ENCODE data around the gene ADISSP. TPM values are rescaled to one million over a fixed set of nuclear protein-coding genes. Genes with fewer than 3 reads are reported as not detected.

The ADISSP gene
- total RNA-seq, 2 experiments from 2014 or later, result 47.9 to 50.4 TPM

DNA sequence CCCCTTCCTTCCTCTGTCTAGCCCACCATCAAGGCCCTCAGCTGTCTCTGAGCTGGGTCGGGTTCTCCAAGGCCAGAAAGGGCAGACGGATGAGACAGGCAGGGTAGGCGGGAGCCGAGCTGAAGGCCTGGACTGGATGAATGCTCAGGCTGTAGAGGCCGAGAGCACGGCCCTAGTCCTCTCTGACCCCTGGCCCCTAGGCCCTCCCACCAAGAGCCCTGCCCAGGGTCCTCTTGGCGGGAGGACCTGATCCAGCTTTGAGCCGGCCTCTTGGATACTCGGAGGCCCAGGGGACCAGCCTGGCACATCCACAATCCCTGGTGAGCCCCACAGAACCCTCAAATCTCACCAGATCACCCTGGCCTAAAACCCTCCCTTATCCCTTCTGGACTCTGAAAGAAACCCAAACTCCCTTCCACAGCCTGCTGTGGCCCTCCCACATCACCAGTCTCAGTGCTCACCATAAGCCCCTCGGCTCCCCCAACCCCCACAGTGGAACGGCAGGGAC is 8.2 kb downstream of the ADISSP start:
- no peaks in the 10 kb centered on the region for H3K27me3 Mint-ChIP-seq (ENCODE audit: low read depth)
- H3K36me3 Mint-ChIP-seq (ENCODE audit: low read depth), result peaks cover 15% of the 10 kb centered on the region
- H3K4me3 Mint-ChIP-seq, result no peak overlapping the region
- DNase-seq, result no peak
- H3K4me1 Mint-ChIP-seq (ENCODE audit: low read depth), result no peaks in the 10 kb centered on the region
- H3K27ac Mint-ChIP-seq, result no peak overlapping the region
- intact Hi-C loops (cut with micrococcal nuclease), result no loop called here
- CTCF ChIA-PET, result interaction anchor here (1.1 to 3.0 kb wide), 4 partner anchors 9 to 95 kb away, joined by 3 to 11 read pairs (median 4); partner anchors contain the start of gene ADISSP
- H3K9me3 Mint-ChIP-seq, result no peaks in the 10 kb centered on the region

DNA sequence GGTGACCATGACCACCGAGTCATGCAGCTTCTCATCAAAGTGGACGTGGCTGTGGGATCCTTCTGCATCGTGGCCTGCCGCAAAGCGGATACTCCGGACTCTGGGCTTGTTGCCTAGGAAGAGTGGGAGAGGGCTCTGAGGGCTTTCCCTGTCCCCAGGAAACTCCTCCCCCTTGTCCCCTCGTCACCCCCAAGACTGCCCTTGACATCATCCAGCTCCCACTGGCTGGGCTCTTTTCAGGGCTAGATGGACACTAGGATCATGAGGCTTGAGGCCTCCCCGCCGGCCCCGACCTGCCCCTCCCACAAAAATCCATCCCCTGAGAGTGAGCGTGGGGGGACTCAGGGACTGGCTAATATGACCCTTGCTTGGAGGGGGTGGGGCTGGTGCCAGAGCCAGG is 9.0 kb downstream of the ADISSP start:
- intact Hi-C loops (cut with micrococcal nuclease), result no loop called here
- no peak for DNase-seq
- H3K27me3 Mint-ChIP-seq (ENCODE audit: low read depth), result no peaks in the 10 kb centered on the region
- no peak overlapping the region for H3K27ac Mint-ChIP-seq
- no peaks in the 10 kb centered on the region for H3K9me3 Mint-ChIP-seq
- H3K4me1 Mint-ChIP-seq (ENCODE audit: low read depth), result no peaks in the 10 kb centered on the region
- CTCF ChIA-PET, result interaction anchor here (1.2 to 3.0 kb wide), 7 partner anchors 10 to 334 kb away, joined by 3 to 11 read pairs (median 5); partner anchors contain the start of gene ADISSP
- no peak overlapping the region for H3K4me3 Mint-ChIP-seq
- peaks cover 15% of the 10 kb centered on the region for H3K36me3 Mint-ChIP-seq (ENCODE audit: low read depth)

DNA sequence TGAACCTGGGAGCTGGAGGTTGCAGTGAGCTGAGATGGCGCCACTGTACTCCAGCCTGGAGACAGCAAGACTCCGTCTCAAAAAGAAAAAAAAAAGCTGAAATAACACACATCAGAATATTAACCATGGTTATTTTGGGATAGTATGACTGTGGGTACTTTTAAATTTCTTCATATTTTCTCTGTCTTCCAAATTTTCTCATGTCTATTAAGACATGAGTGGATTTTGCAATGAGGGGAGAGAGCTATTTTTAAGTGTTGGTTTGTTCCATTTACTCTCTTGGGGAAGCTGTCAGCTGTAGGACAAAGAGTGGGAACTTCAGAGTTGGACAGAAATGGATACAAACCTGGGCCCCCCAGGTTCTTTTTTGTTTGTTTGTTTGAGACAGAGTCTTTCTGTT is 10.3 kb downstream of the ADISSP start:
- H3K9me3 Mint-ChIP-seq, result no peaks in the 10 kb centered on the region
- peaks cover 4% of the 10 kb centered on the region for H3K4me1 Mint-ChIP-seq (ENCODE audit: low read depth)
- H3K27ac Mint-ChIP-seq, result no peak overlapping the region
- no peak for DNase-seq
- intact Hi-C loops (cut with micrococcal nuclease), result no loop called here
- CTCF ChIA-PET, result interaction anchor here (0.6 to 3.0 kb wide), 10 partner anchors 10 to 335 kb away, joined by 3 to 11 read pairs (median 5); partner anchors contain the start of gene ADISSP
- H3K4me3 Mint-ChIP-seq, result no peak overlapping the region
- H3K36me3 Mint-ChIP-seq (ENCODE audit: low read depth), result peaks cover 15% of the 10 kb centered on the region
- H3K27me3 Mint-ChIP-seq (ENCODE audit: low read depth), result no peaks in the 10 kb centered on the region

DNA sequence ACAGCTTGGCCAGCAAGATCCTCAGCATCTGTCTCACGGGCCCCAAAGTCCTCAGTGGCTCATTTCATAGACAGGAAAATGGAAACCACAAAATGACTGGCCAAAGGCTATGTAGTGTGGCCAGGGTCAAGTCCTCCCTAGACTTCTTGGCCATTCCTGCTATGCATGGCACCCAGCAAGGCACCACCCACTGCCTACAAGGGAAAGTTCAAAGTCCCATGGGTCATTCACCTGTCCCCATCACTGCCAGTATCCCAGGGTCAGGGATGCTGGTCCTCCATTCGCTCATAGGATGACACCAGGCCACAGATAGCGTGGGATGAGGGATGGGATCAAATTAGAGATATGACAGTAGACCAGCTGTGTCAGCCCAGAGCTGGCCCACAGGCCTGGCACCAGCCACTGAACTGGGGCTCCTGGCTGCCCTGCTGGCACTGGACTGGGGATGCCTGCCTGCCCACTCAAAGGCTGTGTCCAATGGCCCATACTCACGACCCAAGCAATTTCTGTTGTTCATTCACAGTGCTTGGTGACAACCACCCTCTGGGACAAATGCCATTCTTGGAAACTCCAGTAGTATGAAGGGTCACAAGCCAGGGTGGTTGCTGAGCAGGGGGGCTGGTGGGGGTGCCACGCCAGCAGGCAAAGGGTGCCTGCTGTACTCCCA is 11.6 kb downstream of the ADISSP start:
- no peak overlapping the region for H3K27ac Mint-ChIP-seq
- no peak for DNase-seq
- H3K9me3 Mint-ChIP-seq, result no peaks in the 10 kb centered on the region
- no peak overlapping the region for H3K4me3 Mint-ChIP-seq
- H3K4me1 Mint-ChIP-seq (ENCODE audit: low read depth), result peaks cover 7% of the 10 kb centered on the region
- intact Hi-C loops (cut with micrococcal nuclease), result no loop called here
- CTCF ChIA-PET, result interaction anchor here (0.6 to 3.8 kb wide), 4 partner anchors 13 to 320 kb away, joined by 3 to 23 read pairs (median 6); partner anchors contain the start of genes ADISSP and CENPB
- H3K27me3 Mint-ChIP-seq (ENCODE audit: low read depth), result no peaks in the 10 kb centered on the region
- H3K36me3 Mint-ChIP-seq (ENCODE audit: low read depth), result peaks cover 12% of the 10 kb centered on the region

DNA sequence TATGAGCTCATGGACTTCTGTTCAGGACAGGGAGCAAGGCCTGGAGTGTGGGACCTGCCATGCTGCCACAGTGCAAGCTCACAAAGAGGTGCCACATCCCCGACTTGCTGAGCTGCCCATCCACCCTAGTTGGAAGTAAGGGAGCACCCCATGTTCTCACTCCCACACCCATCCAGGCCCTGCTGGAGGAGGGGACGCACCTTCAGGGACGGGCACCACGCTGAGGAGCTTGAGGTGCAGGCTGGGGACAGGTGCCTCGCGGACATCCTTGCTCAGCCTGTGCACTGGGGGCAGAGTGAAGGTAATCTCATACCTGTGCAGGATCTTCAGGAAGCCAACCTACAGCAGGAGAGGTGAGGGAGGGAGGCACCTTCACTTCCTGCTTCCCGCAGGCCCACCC is 12.3 kb downstream of the ADISSP start:
- H3K27me3 Mint-ChIP-seq (ENCODE audit: low read depth), result no peaks in the 10 kb centered on the region
- DNase-seq, result no peak
- peaks cover 13% of the 10 kb centered on the region for H3K36me3 Mint-ChIP-seq (ENCODE audit: low read depth)
- peaks cover 7% of the 10 kb centered on the region for H3K4me1 Mint-ChIP-seq (ENCODE audit: low read depth)
- CTCF ChIA-PET, result interaction anchor here (0.5 to 3.8 kb wide), 5 partner anchors 9 to 99 kb away, joined by 3 to 23 read pairs (median 3); partner anchors contain the start of genes ADISSP and CENPB
- no peak overlapping the region for H3K4me3 Mint-ChIP-seq
- intact Hi-C loops (cut with micrococcal nuclease), result no loop called here
- no peak overlapping the region for H3K27ac Mint-ChIP-seq
- no peaks in the 10 kb centered on the region for H3K9me3 Mint-ChIP-seq

DNA sequence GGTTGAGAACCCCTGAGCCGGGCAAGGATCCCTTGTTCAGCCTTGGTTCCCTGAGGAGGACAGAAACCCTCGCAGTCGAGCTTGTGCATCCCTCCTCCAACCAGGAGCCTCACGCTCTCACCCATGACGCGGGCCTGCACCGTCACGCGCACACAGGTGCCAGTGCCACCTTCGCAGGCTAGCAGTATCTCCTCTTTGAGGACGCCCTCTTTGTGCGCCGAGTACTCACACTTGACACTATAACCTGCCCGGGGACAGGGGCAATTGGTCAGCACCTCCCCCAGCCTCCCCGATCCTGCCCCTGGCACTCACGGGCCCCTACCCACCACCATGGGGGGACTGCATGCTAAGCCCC is 13.3 kb downstream of the ADISSP start:
- H3K4me3 Mint-ChIP-seq, result no peak overlapping the region
- DNase-seq, result no peak
- H3K27me3 Mint-ChIP-seq (ENCODE audit: low read depth), result no peaks in the 10 kb centered on the region
- H3K27ac Mint-ChIP-seq, result no peak overlapping the region
- H3K4me1 Mint-ChIP-seq (ENCODE audit: low read depth), result peaks cover 7% of the 10 kb centered on the region
- H3K9me3 Mint-ChIP-seq, result no peaks in the 10 kb centered on the region
- CTCF ChIA-PET, result interaction anchor here (1.1 to 3.8 kb wide), 3 partner anchors 10 to 100 kb away, joined by 3 to 23 read pairs (median 3); partner anchors contain the start of gene ADISSP
- intact Hi-C loops (cut with micrococcal nuclease), result no loop called here
- peaks cover 13% of the 10 kb centered on the region for H3K36me3 Mint-ChIP-seq (ENCODE audit: low read depth)

DNA sequence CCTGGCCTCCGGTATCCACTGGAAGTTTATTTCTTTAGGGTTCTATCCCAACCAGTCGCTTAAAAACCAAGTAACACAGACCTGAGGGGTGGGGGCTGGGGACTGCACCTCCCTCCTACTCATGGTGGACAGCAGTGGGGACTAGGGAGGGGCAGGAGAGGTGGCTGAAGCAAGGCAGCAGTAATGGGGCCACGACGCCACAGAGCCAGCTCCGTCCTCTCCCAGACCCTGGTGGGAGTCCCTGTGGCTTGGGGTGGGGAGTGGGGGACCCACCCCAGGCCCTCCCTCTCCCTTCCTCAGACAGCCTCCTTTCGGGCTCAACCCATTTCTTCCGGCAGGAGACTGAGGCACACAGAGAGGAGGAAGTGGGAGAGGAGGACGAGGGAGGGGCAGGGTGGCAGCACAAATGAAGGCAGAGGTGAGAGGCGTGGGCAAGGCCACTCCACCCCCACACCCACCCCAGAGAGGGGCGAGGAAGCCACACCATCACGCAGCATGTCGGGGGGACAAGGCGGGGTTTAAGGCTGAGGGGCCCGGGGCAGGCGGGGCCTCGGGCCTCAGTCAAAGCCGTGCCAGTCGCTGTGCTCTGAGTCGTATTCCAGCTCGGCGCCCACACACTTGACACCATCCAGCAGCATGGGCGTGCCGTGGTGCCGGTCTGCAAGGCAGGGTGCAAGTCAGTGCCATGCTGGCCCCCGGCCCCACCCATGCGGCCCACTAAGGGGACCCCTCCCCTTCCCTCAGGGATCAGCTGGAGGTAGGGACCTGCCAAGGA is 13.9 kb downstream of the ADISSP start:
- Mint-ChIP-seq H3K4me1 (ENCODE audit: low read depth) (peaks cover 7% of the 10 kb centered on the region), H3K27me3 (ENCODE audit: low read depth) (no peaks in the 10 kb centered on the region), H3K27ac (no peak overlapping the region), H3K36me3 (ENCODE audit: low read depth) (peaks cover 13% of the 10 kb centered on the region), H3K9me3 (no peaks in the 10 kb centered on the region), H3K4me3 (no peak overlapping the region)
- intact Hi-C loops (cut with micrococcal nuclease), result loop anchor here (1.0 to 2.0 kb wide), 7 partner anchors 15 to 332 kb away; partner anchors contain the start of genes AP5S1, CENPB and MAVS
- DNase-seq, result no peak
- CTCF ChIA-PET, result interaction anchor here (0.6 to 3.8 kb wide), 8 partner anchors 10 to 86 kb away, joined by 3 to 23 read pairs (median 4); partner anchors contain the start of genes ADISSP and AP5S1

DNA sequence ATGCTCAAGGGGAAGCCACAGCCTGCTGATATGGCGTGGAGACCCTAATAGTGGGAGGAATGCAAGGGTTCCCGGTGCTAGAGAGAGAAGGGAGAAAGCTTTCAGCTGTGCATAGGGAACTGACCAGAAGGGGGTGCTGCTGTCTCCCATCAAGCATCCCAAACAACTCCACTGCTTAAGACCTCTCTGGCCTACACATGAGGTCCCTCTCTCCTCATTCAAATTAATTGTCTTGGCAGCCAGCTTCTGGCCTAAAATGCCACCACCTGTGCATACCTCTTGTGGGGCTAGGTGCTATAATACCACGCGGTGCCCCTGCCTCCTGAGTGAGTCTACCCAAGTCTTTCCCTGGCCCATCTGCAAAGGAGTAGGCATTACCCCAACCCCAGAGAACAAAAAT is 14.5 kb downstream of the ADISSP start:
- Mint-ChIP-seq H3K36me3 (ENCODE audit: low read depth) (peaks cover 11% of the 10 kb centered on the region), H3K4me3 (no peak overlapping the region), H3K4me1 (ENCODE audit: low read depth) (peaks cover 7% of the 10 kb centered on the region), H3K9me3 (no peaks in the 10 kb centered on the region), H3K27ac (no peak overlapping the region), H3K27me3 (ENCODE audit: low read depth) (no peaks in the 10 kb centered on the region)
- intact Hi-C loops (cut with micrococcal nuclease), result loop anchor here (1.0 to 2.0 kb wide), 7 partner anchors 15 to 332 kb away; partner anchors contain the start of genes AP5S1, CENPB and MAVS
- CTCF ChIA-PET, result interaction anchor here (0.9 to 3.8 kb wide), 6 partner anchors 13 to 68 kb away, joined by 3 to 23 read pairs (median 5); partner anchors contain the start of genes ADISSP and AP5S1
- DNase-seq, result peak; percentile 81

DNA sequence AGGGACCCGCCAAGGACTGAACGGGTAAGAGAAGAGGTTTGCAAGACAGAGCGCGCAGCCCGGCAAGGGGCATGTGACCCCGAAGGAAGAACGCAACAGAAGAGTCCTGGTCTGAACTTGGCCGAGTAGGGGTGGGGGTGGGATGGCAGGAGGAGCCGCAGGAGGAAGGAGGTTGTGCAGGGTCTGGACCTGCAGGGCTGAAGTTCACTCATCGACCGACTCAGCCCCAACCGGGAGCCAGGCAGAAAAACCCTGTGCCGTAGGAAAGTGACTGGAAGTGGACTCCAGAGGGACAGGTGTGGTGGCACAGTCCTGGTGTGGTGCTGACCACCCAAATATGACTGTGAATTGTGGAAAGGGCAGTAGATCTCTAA is 15.2 kb downstream of the ADISSP start:
- H3K27ac Mint-ChIP-seq, result no peak overlapping the region

DNA sequence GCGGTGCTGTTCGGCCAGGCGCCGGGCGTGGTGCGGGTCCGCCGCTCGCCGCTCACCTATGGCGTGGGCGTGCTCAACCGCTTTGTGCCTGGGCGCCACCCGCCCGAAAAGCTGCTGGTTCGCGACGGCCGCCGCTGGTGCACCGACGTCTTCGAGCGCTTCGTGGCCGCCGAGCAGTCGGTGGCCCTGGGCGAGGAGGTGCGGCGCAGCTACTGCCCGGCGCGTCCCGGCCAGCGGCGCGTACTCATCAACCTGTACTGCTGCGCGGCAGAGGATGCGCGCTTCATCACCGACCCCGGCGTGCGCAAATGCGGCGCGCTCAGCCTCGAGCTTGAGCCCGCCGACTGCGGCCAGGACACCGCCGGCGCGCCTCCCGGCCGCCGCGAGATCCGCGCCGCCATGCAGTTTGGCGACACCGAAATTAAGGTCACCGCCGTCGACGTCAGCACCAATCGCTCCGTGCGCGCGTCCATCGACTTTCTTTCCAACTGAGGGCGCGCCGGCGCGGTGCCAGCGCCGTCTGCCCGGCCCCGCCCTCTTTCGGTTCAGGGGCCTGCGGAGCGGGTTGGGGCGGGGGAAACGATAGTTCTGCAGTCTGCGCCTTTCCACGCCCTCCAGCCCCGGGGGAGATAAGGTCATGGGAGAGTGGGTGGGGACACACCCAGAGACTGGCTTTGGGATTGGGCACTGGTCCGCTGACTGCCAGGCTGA is 15.7 kb downstream of the ADISSP start:
- Mint-ChIP-seq H3K27me3 (ENCODE audit: low read depth) (no peaks in the 10 kb centered on the region), H3K4me1 (ENCODE audit: low read depth) (peaks cover 7% of the 10 kb centered on the region), H3K4me3 (peak overlapping the region; percentile 48), H3K9me3 (no peaks in the 10 kb centered on the region), H3K27ac (no peak overlapping the region), H3K36me3 (ENCODE audit: low read depth) (peaks cover 5% of the 10 kb centered on the region)
- CTCF ChIA-PET, result interaction anchor here (0.6 to 2.0 kb wide), 7 partner anchors 11 to 334 kb away, joined by 4 to 9 read pairs (median 5); no protein-coding TSS in a partner anchor
- intact Hi-C loops (cut with micrococcal nuclease), result loop anchor here (2.0 kb wide), 3 partner anchors 35 to 95 kb away; partner anchors contain the start of genes CENPB and MAVS
- DNase-seq, result peak; percentile 62

More for the DNA sequence above, 15.2 kb downstream of the ADISSP start:
- no peak for DNase-seq
- CTCF ChIA-PET, result interaction anchor here (0.6 to 3.8 kb wide), 5 partner anchors 15 to 333 kb away, joined by 3 to 23 read pairs (median 6); partner anchors contain the start of genes ADISSP and AP5S1
- intact Hi-C loops (cut with micrococcal nuclease), result loop anchor here (2.0 kb wide), 3 partner anchors 34 to 94 kb away; partner anchors contain the start of genes CENPB and MAVS
- no peaks in the 10 kb centered on the region for H3K27me3 Mint-ChIP-seq (ENCODE audit: low read depth)
- H3K36me3 Mint-ChIP-seq (ENCODE audit: low read depth), result peaks cover 6% of the 10 kb centered on the region
- no peaks in the 10 kb centered on the region for H3K9me3 Mint-ChIP-seq
- H3K4me3 Mint-ChIP-seq, result peak overlapping the region; percentile 48
- peaks cover 7% of the 10 kb centered on the region for H3K4me1 Mint-ChIP-seq (ENCODE audit: low read depth)

DNA sequence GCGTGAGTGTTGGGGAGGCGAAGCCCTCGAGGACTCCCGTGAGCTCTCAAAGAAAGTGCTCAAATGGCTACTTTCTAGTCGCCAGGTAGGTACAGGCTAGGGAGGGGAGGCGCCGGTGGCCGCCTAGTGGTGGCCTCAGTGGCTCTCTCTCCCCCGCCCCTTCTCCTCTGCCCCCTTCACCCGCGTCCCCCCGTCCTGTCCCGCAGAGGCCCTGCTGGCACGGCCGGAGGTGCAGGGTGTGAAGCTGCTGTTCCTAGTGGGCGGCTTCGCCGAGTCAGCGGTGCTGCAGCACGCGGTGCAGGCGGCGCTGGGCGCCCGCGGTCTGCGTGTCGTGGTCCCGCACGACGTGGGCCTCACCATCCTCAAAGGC is 16.3 kb downstream of the ADISSP start:
- DNase-seq, result no peak
- Mint-ChIP-seq H3K27me3 (ENCODE audit: low read depth) (peaks cover 4% of the 10 kb centered on the region), H3K36me3 (ENCODE audit: low read depth) (peaks cover 3% of the 10 kb centered on the region)

More for the DNA sequence above, 16.3 kb downstream of the ADISSP start:
- H3K4me3 Mint-ChIP-seq, result no peak overlapping the region
- intact Hi-C loops (cut with micrococcal nuclease), result no loop called here
- H3K4me1 Mint-ChIP-seq (ENCODE audit: low read depth), result peaks cover 7% of the 10 kb centered on the region
- H3K27ac Mint-ChIP-seq, result no peak overlapping the region
- H3K9me3 Mint-ChIP-seq, result no peaks in the 10 kb centered on the region
- CTCF ChIA-PET, result interaction anchor here (0.6 to 1.9 kb wide), 12 partner anchors 9 to 206 kb away, joined by 3 to 9 read pairs (median 5); no protein-coding TSS in a partner anchor

Measured in activated naive CD4-positive, alpha-beta T cell treated with anti-CD3 and anti-CD28 coated beads for 36 hours (primary cell).